DMS114 treated with DMSO at 0.1 percent for 48 hours (cell line): ENCODE data around the gene MFAP5.
A peak's percentile ranks its signal among the peaks of the same experiment; 100 is the strongest.
"Not testable (repeated sequence)": the region's sequence is repeated elsewhere in the genome, so short reads cannot be mapped to it uniquely, and the experiment has no call there.

ENCODE experiments used
- DNase-seq: peaks from one replicate; lab custom pipeline; 2025; ENCODE audit not compliant: unreplicated experiment; lab: John Stamatoyannopoulos, UW

Gene MFAP5

GRCh38 chr12:8675591-8676036, 13.0 kb upstream of the MFAP5 start:
- DNase-seq, result no peak

- DNase-seq, result no peak
These were observed 9.8 kb upstream of the MFAP5 start for GRCh38 chr12:8672381-8672780.

- DNase-seq, result no peak
These were observed 5.8 kb upstream of the MFAP5 start for GRCh38 chr12:8668441-8668840.

GRCh38 chr12:8667270-8667669, 4.6 kb upstream of the MFAP5 start:
- no peak for DNase-seq

GRCh38 chr12:8665759-8666158, 3.1 kb upstream of the MFAP5 start:
- no peak for DNase-seq

- no peak for DNase-seq
These were observed 1.7 kb upstream of the MFAP5 start for GRCh38 chr12:8664228-8664913.

- no peak for DNase-seq
These were observed 875 bp downstream of the MFAP5 start for GRCh38 chr12:8661751-8662150.

GRCh38 chr12:8661016-8661415, 1.6 kb downstream of the MFAP5 start:
- no peak for DNase-seq

GRCh38 chr12:8658346-8658745, 4.3 kb downstream of the MFAP5 start:
- no peak for DNase-seq

- DNase-seq, result peak; percentile 48
These were observed 7.2 kb downstream of the MFAP5 start for GRCh38 chr12:8655421-8655820.

GRCh38 chr12:8648576-8649205, 13.9 kb downstream of the MFAP5 start:
- DNase-seq, result no peak

GRCh38 chr12:8647968-8648367, 14.7 kb downstream of the MFAP5 start:
- no peak for DNase-seq

GRCh38 chr12:8644345-8645248, 18.0 kb downstream of the MFAP5 start:
- no peak for DNase-seq

GRCh38 chr12:8642775-8643174, 19.9 kb downstream of the MFAP5 start:
- no peak for DNase-seq

- DNase-seq, result no peak
These were observed 22.7 kb downstream of the MFAP5 start for GRCh38 chr12:8639936-8640335.

- DNase-seq, result no peak
These were observed 23.7 kb downstream of the MFAP5 start for GRCh38 chr12:8638951-8639350.

GRCh38 chr12:8637666-8638065, 25.0 kb downstream of the MFAP5 start:
- DNase-seq, result no peak

GRCh38 chr12:8637244-8637643, 25.4 kb downstream of the MFAP5 start:
- DNase-seq, result no peak

GRCh38 chr12:8636581-8636980, 26.0 kb downstream of the MFAP5 start:
- DNase-seq, result no peak

- DNase-seq, result not testable (repeated sequence)
These were observed 26.6 kb downstream of the MFAP5 start for GRCh38 chr12:8636007-8636346.

GRCh38 chr12:8635342-8636006, 27.2 kb downstream of the MFAP5 start:
- DNase-seq, result not testable (repeated sequence)
